ENCODE data around the gene MCM9.

MCM9 gene

DNA sequence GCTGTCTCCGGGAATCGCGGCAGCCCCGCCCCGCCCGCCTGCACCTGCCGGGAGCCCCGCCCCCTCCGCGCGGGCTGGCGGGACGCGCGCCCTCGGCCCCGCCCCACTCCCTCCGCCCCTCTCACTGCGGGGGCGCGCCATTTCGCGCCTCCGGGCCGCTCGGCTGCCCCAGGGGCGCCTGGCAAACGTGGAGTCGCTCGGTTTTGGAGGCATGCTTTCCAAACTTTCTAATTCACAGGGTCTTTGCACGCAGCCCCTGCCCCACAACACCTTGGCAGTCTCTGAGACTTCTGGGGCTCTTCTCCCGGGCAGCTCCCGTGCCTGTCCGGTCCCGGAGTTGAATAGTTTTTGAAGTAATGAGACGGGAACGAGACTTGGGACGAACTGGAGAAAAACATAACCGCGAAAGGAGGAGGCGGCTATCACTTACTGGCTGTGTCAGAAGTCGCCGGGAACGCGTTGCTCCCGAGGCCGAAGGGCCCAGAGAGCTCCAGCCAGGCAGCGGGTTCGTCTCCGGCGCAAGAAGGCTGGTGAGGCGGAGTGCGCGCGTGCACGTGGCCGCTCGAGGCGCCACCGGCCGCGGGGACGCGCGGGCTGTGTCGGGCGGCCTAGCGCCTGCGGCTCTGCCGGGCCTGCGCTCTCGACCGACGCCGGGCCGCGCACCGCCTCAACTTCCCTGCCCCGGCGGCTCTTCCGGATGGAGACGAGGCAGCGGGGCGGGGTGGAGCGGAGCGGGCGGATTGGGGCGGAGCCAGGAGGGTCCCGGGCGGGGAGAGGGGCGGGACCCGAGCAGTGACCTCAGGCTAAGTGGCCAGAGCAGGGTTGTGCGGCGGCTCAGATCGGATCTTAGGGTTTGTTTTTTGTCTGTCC is at the start of gene MCM9:
MCM9 (minus strand) TSS at position 699 of the 870 bp plus-strand sequence. CDS start 3,436 bp downstream, outside the sequence.
- ChIA-PET CTCF (interaction anchor here (0.5 to 1.3 kb wide), 2 partner anchors 38 to 59 kb away, joined by 3 to 5 read pairs; no protein-coding TSS in a partner anchor), POLR2A (interaction anchor here (1.0 to 2.4 kb wide), 3 partner anchors 11 to 46 kb away, joined by 3 to 21 read pairs (median 5); partner anchors contain the start of gene ASF1A)
- Histone ChIP-seq H3K4me3 (ENCODE audit: low read depth, low read length) (peak within 1 kb of the TSS; percentile 85), H3K27ac (ENCODE audit: extremely low read depth, low read depth, low read length) (peak within 1 kb of the TSS; percentile 96), H3K4me1 (ENCODE audit: control insufficient read depth, insufficient read depth, low read length) (peaks cover 4% of the 10 kb centered on the region; the same call in 1 of the 2 replicates), H3K9me3 (ENCODE audit: control insufficient read depth, insufficient read depth, low read depth, low read length) (no peaks in the 10 kb centered on the region), H3K36me3 (ENCODE audit: control insufficient read depth in 2 of 2, insufficient read depth in 1 of 2, low read length in 2 of 2) (peaks cover 5 to 26% of the 10 kb centered on the region in 2 experiments)
- TF ChIP-seq ZNF132 (tag by site-specific recombination; IDR thresholded peaks at IDR 0.05; ENCODE audit: borderline replicate concordance) (no peak), ZNF16 (tag by site-specific recombination; IDR thresholded peaks at IDR 0.05; ENCODE audit: low read depth) (no peak), KLF10 (tag by site-specific recombination; IDR thresholded peaks at IDR 0.05) (0 out of 2 replicates have a peak, but pooled peaks have one; percentile 63), ZNF660 (tag by site-specific recombination; IDR thresholded peaks at IDR 0.05) (peak; percentile 52; the same call in 1 of the 2 replicates), ZNF571 (tag by site-specific recombination; IDR thresholded peaks at IDR 0.05) (no peak), ZNF510 (tag by site-specific recombination; IDR thresholded peaks at IDR 0.05; ENCODE audit: insufficient replicate concordance) (no peak), ZNF747 (tag by site-specific recombination; IDR thresholded peaks at IDR 0.05) (no peak), EGR2 (tag by site-specific recombination; IDR thresholded peaks at IDR 0.05; ENCODE audit: low read depth) (peak; percentile 25; the same call in 1 of the 2 replicates), ZBTB17 (tag by site-specific recombination; IDR thresholded peaks at IDR 0.05) (0 out of 2 replicates have a peak, but pooled peaks have one; percentile 16), ZNF223 (tag by site-specific recombination; IDR thresholded peaks at IDR 0.05) (no peak), ZNF292 (tag by site-specific recombination; IDR thresholded peaks at IDR 0.05; ENCODE audit: borderline replicate concordance, low read depth) (no peak), ZXDB (tag by site-specific recombination; IDR thresholded peaks at IDR 0.05) (peak; percentile 77), ZNF335 (tag by site-specific recombination; conservative IDR thresholded peaks at IDR 0.05) (peak; percentile 96), ZBTB20 (tag by site-specific recombination; IDR thresholded peaks at IDR 0.05) (peak; percentile 23; the same call in 1 of the 2 replicates), ZSCAN16 (tag by site-specific recombination; IDR thresholded peaks at IDR 0.05) (0 out of 2 replicates have a peak, but pooled peaks have one; percentile 24)
- TF ChIP-seq, protein P1, sequence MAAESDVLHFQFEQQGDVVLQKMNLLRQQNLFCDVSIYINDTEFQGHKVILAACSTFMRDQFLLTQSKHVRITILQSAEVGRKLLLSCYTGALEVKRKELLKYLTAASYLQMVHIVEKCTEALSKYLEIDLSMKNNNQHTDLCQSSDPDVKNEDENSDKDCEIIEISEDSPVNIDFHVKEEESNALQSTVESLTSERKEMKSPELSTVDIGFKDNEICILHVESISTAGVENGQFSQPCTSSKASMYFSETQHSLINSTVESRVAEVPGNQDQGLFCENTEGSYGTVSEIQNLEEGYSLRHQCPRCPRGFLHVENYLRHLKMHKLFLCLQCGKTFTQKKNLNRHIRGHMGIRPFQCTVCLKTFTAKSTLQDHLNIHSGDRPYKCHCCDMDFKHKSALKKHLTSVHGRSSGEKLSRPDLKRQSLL (tag by site-specific recombination; IDR thresholded peaks at IDR 0.05): no peak
- TF ChIP-seq, protein P2, sequence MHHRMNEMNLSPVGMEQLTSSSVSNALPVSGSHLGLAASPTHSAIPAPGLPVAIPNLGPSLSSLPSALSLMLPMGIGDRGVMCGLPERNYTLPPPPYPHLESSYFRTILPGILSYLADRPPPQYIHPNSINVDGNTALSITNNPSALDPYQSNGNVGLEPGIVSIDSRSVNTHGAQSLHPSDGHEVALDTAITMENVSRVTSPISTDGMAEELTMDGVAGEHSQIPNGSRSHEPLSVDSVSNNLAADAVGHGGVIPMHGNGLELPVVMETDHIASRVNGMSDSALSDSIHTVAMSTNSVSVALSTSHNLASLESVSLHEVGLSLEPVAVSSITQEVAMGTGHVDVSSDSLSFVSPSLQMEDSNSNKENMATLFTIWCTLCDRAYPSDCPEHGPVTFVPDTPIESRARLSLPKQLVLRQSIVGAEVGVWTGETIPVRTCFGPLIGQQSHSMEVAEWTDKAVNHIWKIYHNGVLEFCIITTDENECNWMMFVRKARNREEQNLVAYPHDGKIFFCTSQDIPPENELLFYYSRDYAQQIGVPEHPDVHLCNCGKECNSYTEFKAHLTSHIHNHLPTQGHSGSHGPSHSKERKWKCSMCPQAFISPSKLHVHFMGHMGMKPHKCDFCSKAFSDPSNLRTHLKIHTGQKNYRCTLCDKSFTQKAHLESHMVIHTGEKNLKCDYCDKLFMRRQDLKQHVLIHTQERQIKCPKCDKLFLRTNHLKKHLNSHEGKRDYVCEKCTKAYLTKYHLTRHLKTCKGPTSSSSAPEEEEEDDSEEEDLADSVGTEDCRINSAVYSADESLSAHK (tag by site-specific recombination; IDR thresholded peaks at IDR 0.05): 0 out of 2 replicates have a peak, but pooled peaks have one; percentile 13
- TF ChIP-seq, protein P3, sequence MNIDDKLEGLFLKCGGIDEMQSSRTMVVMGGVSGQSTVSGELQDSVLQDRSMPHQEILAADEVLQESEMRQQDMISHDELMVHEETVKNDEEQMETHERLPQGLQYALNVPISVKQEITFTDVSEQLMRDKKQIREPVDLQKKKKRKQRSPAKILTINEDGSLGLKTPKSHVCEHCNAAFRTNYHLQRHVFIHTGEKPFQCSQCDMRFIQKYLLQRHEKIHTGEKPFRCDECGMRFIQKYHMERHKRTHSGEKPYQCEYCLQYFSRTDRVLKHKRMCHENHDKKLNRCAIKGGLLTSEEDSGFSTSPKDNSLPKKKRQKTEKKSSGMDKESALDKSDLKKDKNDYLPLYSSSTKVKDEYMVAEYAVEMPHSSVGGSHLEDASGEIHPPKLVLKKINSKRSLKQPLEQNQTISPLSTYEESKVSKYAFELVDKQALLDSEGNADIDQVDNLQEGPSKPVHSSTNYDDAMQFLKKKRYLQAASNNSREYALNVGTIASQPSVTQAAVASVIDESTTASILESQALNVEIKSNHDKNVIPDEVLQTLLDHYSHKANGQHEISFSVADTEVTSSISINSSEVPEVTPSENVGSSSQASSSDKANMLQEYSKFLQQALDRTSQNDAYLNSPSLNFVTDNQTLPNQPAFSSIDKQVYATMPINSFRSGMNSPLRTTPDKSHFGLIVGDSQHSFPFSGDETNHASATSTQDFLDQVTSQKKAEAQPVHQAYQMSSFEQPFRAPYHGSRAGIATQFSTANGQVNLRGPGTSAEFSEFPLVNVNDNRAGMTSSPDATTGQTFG (tag by site-specific recombination; IDR thresholded peaks at IDR 0.05; ENCODE audit: borderline replicate concordance): no peak
- TF ChIP-seq, protein P4, sequence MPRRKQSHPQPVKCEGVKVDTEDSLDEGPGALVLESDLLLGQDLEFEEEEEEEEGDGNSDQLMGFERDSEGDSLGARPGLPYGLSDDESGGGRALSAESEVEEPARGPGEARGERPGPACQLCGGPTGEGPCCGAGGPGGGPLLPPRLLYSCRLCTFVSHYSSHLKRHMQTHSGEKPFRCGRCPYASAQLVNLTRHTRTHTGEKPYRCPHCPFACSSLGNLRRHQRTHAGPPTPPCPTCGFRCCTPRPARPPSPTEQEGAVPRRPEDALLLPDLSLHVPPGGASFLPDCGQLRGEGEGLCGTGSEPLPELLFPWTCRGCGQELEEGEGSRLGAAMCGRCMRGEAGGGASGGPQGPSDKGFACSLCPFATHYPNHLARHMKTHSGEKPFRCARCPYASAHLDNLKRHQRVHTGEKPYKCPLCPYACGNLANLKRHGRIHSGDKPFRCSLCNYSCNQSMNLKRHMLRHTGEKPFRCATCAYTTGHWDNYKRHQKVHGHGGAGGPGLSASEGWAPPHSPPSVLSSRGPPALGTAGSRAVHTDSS (tag by site-specific recombination; IDR thresholded peaks at IDR 0.05): no peak
- TF ChIP-seq, protein P5, sequence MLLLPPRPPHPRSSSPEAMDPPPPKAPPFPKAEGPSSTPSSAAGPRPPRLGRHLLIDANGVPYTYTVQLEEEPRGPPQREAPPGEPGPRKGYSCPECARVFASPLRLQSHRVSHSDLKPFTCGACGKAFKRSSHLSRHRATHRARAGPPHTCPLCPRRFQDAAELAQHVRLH (tag by site-specific recombination; IDR thresholded peaks at IDR 0.05): no peak
- TF ChIP-seq, protein P6, sequence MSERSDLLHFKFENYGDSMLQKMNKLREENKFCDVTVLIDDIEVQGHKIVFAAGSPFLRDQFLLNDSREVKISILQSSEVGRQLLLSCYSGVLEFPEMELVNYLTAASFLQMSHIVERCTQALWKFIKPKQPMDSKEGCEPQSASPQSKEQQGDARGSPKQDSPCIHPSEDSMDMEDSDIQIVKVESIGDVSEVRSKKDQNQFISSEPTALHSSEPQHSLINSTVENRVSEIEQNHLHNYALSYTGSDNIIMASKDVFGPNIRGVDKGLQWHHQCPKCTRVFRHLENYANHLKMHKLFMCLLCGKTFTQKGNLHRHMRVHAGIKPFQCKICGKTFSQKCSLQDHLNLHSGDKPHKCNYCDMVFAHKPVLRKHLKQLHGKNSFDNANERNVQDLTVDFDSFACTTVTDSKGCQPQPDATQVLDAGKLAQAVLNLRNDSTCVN (tag by site-specific recombination; optimal IDR thresholded peaks at IDR 0.05): peak; percentile 90
- TF ChIP-seq, protein P7, sequence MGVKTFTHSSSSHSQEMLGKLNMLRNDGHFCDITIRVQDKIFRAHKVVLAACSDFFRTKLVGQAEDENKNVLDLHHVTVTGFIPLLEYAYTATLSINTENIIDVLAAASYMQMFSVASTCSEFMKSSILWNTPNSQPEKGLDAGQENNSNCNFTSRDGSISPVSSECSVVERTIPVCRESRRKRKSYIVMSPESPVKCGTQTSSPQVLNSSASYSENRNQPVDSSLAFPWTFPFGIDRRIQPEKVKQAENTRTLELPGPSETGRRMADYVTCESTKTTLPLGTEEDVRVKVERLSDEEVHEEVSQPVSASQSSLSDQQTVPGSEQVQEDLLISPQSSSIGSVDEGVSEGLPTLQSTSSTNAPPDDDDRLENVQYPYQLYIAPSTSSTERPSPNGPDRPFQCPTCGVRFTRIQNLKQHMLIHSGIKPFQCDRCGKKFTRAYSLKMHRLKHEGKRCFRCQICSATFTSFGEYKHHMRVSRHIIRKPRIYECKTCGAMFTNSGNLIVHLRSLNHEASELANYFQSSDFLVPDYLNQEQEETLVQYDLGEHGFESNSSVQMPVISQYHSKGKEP (tag by site-specific recombination; IDR thresholded peaks at IDR 0.05): no peak
- TF ChIP-seq, protein P8, sequence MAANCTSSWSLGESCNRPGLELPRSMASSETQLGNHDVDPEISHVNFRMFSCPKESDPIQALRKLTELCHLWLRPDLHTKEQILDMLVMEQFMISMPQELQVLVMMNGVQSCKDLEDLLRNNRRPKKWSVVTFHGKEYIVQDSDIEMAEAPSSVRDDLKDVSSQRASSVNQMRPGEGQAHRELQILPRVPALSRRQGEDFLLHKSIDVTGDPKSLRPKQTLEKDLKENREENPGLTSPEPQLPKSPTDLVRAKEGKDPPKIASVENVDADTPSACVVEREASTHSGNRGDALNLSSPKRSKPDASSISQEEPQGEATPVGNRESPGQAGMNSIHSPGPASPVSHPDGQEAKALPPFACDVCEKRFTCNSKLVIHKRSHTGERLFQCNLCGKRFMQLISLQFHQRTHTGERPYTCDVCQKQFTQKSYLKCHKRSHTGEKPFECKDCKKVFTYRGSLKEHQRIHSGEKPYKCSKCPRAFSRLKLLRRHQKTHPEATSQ (tag by site-specific recombination; IDR thresholded peaks at IDR 0.05): 0 out of 2 replicates have a peak, but pooled peaks have one; percentile 37
